HG03097 (cell line): ENCODE data around the gene NGLY1.
A peak's percentile ranks its signal among the peaks of the same experiment; 100 is the strongest.

Experiments used
- ATAC-seq: cut with Tn5 transposase; IDR thresholded peaks from one replicate; pipeline ENCODE4 v1.9.1; 2021; ENCODE audit not compliant: unreplicated experiment, low FRiP score

NGLY1 gene

GRCh38 chr3:25784971-25785370, 1.7 kb upstream of the NGLY1 start:
- no peak for ATAC-seq

- peak; percentile 32 for ATAC-seq
Measured at GRCh38 chr3:25783661-25784512, 644 bp upstream of the NGLY1 start.

- no peak for ATAC-seq
Measured at GRCh38 chr3:25782636-25782937, 656 bp downstream of the NGLY1 start.

- ATAC-seq, result peak; percentile 36
Measured at GRCh38 chr3:25781758-25782594, 1.3 kb downstream of the NGLY1 start.

- no peak for ATAC-seq
Measured at GRCh38 chr3:25781145-25781757, 2.0 kb downstream of the NGLY1 start.

- ATAC-seq, result no peak
Measured at GRCh38 chr3:25780618-25781017, 2.6 kb downstream of the NGLY1 start.

GRCh38 chr3:25775936-25776335, 7.3 kb downstream of the NGLY1 start:
- ATAC-seq, result peak; percentile 50

- peak; percentile 88 for ATAC-seq
Measured at GRCh38 chr3:25768851-25769250, 14.4 kb downstream of the NGLY1 start.

- ATAC-seq, result no peak
Measured at GRCh38 chr3:25751725-25752124, 31.5 kb downstream of the NGLY1 start.

GRCh38 chr3:25751048-25751447, 32.2 kb downstream of the NGLY1 start:
- ATAC-seq, result no peak

- ATAC-seq, result no peak
Measured at GRCh38 chr3:25749031-25749581, 34.1 kb downstream of the NGLY1 start.

GRCh38 chr3:25748189-25748588, 35.1 kb downstream of the NGLY1 start:
- no peak for ATAC-seq

GRCh38 chr3:25747033-25747432, 36.2 kb downstream of the NGLY1 start:
- ATAC-seq, result no peak

GRCh38 chr3:25744470-25744869, 38.8 kb downstream of the NGLY1 start:
- ATAC-seq, result no peak

GRCh38 chr3:25728101-25728500, 55.1 kb downstream of the NGLY1 start:
- ATAC-seq, result no peak

- no peak for ATAC-seq
Measured at GRCh38 chr3:25727316-25727715, 55.9 kb downstream of the NGLY1 start.

- no peak for ATAC-seq
Measured at GRCh38 chr3:25725810-25726209, 57.4 kb downstream of the NGLY1 start.

GRCh38 chr3:25724948-25725645, 58.1 kb downstream of the NGLY1 start:
- ATAC-seq, result no peak

- ATAC-seq, result no peak
Measured at GRCh38 chr3:25723802-25724201, 59.4 kb downstream of the NGLY1 start.

GRCh38 chr3:25719321-25719720, 63.9 kb downstream of the NGLY1 start:
- ATAC-seq, result no peak
